ENCODE data around the gene GLMP. TPM values are rescaled to one million over a fixed set of nuclear protein-coding genes. Genes with fewer than 3 reads are reported as not detected.

The GLMP gene
- total RNA-seq, 4 donors from 2014 or later = 21.9 to 49.1 (median 34.5) TPM

DNA sequence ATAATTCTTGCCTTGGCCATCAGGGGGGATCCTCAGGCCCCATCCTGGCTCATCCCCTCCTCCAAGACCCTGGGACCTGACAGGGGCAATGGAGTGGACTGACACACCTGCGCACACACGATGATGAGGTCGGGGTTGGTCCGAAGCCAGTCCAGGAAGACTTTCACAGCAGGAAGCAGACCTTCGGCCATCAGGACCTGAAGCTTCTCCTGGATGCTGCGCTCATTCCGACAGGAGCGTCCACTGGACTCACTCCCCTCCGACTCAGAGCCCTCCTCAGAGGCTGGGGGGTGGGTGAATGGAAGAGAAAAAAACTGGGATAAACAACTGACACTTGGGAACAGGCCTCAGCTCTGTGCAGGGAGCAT lies 32.2 kb downstream of the GLMP start:
- 87 to 97% methylated on average over 9 of the region's 9 CpGs for WGBS, 2 donors
- H3K4me3 ChIP-seq (ENCODE audit: low read depth, poor library complexity, severe bottlenecking) = no peak overlapping the region
- intact Hi-C loops (cut with DNase I; ENCODE audit: low total_unique reads) = no loop called here
- DNase-seq (ENCODE audit: low spot score in 2 of 2) = no peak
- TF ChIP-seq POLR2A (IDR thresholded peaks at IDR 0.05) = no peak
- TF ChIP-seq, protein P1, sequence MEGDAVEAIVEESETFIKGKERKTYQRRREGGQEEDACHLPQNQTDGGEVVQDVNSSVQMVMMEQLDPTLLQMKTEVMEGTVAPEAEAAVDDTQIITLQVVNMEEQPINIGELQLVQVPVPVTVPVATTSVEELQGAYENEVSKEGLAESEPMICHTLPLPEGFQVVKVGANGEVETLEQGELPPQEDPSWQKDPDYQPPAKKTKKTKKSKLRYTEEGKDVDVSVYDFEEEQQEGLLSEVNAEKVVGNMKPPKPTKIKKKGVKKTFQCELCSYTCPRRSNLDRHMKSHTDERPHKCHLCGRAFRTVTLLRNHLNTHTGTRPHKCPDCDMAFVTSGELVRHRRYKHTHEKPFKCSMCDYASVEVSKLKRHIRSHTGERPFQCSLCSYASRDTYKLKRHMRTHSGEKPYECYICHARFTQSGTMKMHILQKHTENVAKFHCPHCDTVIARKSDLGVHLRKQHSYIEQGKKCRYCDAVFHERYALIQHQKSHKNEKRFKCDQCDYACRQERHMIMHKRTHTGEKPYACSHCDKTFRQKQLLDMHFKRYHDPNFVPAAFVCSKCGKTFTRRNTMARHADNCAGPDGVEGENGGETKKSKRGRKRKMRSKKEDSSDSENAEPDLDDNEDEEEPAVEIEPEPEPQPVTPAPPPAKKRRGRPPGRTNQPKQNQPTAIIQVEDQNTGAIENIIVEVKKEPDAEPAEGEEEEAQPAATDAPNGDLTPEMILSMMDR (IDR thresholded peaks at IDR 0.05) = no peak

DNA sequence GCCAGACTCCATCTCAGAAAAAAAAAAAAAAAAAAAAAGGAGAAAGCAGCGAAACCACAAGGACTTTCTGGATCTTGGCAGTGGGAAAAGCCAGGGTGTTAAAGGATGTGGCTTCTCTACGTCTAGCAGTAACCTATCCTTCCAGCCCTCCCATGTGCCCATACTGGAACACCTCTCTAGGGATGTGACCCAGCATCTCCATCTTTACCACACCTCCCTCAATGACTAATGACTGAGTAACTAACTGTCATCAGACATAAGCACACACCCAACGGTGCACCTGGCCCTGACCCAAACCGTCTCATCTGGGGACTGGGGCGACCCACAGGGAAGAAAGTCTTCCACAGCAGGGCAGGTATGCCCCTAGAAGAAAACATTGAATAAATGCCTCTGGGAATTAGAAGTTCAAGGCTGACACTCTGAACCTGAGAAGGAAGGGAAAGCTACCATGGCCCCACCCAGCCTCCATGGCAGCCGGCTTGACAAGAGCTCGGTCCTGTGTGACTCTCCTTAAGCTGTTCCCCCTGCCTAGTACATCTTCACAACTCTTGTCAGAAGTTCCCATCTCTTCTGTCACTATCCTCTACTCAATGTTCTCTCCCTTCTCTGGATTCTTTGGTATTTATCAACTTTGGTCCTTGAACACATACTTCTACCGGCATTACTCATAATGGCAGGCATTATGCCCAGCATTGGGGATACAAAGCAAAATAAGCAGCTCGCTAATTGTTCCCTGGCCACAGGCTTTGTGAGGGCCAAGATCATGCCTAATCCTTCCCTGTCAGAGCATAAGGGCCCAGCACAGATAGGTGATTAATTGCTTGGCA lies 32.8 kb downstream of the GLMP start:
- intact Hi-C loops (cut with DNase I; ENCODE audit: low total_unique reads) = no loop called here
- no peak overlapping the region for H3K4me3 ChIP-seq (ENCODE audit: low read depth, poor library complexity, severe bottlenecking)
- WGBS, 2 donors = 46 to 55% methylated on average over 9 of the region's 9 CpGs
- no peak for DNase-seq (ENCODE audit: low spot score in 2 of 2)
- TF ChIP-seq POLR2A (IDR thresholded peaks at IDR 0.05) = no peak
- TF ChIP-seq, protein P1 (IDR thresholded peaks at IDR 0.05) = no peak

DNA sequence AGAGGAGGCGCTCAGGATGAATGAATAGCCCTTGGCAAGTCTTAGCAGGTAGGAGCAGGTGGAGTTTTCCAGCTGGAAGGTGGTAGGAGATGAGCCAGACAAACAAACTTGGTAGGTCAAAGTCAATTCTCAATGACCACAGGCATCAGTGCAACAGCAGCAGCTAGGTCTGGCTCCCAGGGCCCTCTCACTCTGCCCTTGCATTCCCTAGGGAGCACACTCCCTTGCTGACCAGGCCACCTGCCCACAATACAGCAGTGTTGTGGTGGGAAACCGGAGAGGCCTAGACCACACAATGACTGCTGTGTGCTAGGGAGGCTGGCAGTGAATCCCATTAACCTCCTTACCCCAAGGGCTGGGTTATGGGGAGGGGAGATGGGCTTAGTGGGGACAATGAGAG lies 34.6 kb downstream of the GLMP start:
- WGBS, 2 donors = 76 to 93% methylated on average over 2 of the region's 2 CpGs
- DNase-seq (ENCODE audit: low spot score in 2 of 2) = no peak
- TF ChIP-seq POLR2A (IDR thresholded peaks at IDR 0.05) = no peak
- H3K4me3 ChIP-seq (ENCODE audit: low read depth, poor library complexity, severe bottlenecking) = no peak overlapping the region
- intact Hi-C loops (cut with DNase I; ENCODE audit: low total_unique reads) = no loop called here

DNA sequence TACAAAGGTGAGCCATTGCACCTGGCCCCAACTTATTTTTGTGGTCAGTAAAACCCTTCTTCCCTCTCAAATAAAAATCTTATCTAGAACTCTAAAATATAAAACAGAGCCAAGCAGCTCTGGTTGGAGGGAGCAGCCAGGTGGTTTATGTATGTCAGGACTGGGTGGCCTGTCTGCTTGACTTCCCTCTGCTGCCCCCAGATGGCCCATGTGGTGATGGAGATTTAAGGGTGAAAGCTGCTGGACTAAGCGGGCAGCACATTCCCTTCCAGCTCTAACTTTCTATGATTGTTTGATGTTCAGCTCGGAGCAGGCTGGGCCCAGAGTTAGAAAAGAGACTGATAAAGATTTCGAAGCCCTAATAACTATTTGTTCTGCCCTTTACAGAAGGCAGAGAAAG lies 35.7 kb downstream of the GLMP start:
- no peak for DNase-seq (ENCODE audit: low spot score in 2 of 2)
- no peak overlapping the region for H3K4me3 ChIP-seq (ENCODE audit: low read depth, poor library complexity, severe bottlenecking)
- TF ChIP-seq, protein P1 (IDR thresholded peaks at IDR 0.05) = no peak
- TF ChIP-seq POLR2A (IDR thresholded peaks at IDR 0.05) = no peak
- 90 to 91% methylated on average over 3 of the region's 3 CpGs for WGBS, 2 donors
- intact Hi-C loops (cut with DNase I; ENCODE audit: low total_unique reads) = no loop called here

DNA sequence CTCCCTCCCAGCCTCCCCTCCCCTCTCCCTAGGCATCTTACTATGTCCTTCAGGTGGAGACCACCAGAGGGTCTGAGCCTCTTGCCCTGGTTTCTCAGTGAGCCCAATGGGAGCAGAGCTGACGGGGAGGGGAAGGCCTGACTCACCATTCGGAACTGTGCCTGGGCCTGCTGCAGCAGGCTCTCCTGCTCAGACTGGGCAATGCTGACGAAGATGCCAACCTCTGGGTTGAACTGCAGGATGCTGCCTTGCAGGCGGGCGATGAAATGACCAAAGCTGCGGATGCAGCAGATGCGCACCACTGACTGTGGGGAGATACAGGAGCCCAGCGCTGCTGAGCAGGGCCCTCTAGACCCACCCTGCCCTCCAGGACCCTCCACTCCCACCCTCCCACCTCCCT lies 36.6 kb downstream of the GLMP start:
- no peak for DNase-seq (ENCODE audit: low spot score in 2 of 2)
- H3K4me3 ChIP-seq (ENCODE audit: low read depth, poor library complexity, severe bottlenecking) = no peak overlapping the region
- WGBS, 2 donors = 51 to 87% methylated on average over 5 to 8 of the region's 8 CpGs
- intact Hi-C loops (cut with DNase I; ENCODE audit: low total_unique reads) = no loop called here
- TF ChIP-seq, protein P1 (IDR thresholded peaks at IDR 0.05) = no peak
- no peak for TF ChIP-seq POLR2A (IDR thresholded peaks at IDR 0.05)

DNA sequence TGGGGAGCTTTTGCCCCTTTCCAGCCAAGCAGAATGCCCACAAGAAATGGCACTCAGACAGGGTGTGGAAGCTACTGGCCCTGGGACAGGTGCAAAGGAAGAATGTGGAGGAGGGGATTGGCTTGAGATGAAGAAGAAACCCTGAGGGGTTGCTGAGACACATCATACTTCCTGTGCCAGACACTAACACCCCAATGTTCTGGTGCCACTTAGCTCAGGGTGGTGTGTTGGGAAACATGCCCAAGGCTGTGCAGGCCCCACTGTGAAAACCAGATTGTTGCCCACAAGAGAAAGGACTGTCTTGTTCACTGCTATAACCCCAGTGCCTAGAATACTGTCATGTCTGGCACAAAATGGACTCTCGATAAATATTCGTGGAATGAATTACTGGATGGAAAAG lies 37.8 kb downstream of the GLMP start:
- no peak for TF ChIP-seq POLR2A (IDR thresholded peaks at IDR 0.05)
- 47 to 57% methylated on average over 2 of the region's 2 CpGs for WGBS, 2 donors
- no peak overlapping the region for H3K4me3 ChIP-seq (ENCODE audit: low read depth, poor library complexity, severe bottlenecking)
- intact Hi-C loops (cut with DNase I; ENCODE audit: low total_unique reads) = no loop called here
- no peak for DNase-seq (ENCODE audit: low spot score in 2 of 2)

DNA sequence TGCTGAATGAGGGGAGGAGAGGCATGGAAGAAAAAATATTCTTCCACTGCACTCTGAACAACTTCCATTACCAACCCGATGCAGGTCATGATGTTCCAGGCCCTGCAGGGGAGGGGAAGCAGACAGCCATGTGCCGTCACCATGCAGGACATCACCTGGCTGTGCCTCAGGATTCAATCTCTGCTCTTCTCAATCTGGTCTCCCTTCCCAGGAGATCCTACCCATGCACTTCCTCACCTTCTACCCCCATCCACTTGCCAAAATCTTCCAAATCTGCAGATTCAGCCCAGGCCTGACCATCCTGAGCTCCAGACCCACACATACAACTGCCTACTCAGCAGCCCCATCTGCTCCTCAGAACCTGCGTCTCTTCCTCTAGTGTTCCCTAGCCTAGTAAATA lies 41.8 kb downstream of the GLMP start:
- WGBS, 2 donors = 75 to 77% methylated on average over 3 of the region's 3 CpGs
- H3K4me3 ChIP-seq (ENCODE audit: low read depth, poor library complexity, severe bottlenecking) = no peak overlapping the region
- no peak for DNase-seq (ENCODE audit: low spot score in 2 of 2)
- no peak for TF ChIP-seq POLR2A (IDR thresholded peaks at IDR 0.05)
- TF ChIP-seq, protein P1 (IDR thresholded peaks at IDR 0.05) = no peak
- intact Hi-C loops (cut with DNase I; ENCODE audit: low total_unique reads) = no loop called here
